ENCODE measurements around the gene SLC4A7.
"Not testable (repeated sequence)": the region's sequence is repeated elsewhere in the genome, so short reads cannot be mapped to it uniquely, and the experiment has no call there.

SLC4A7 gene

DNA sequence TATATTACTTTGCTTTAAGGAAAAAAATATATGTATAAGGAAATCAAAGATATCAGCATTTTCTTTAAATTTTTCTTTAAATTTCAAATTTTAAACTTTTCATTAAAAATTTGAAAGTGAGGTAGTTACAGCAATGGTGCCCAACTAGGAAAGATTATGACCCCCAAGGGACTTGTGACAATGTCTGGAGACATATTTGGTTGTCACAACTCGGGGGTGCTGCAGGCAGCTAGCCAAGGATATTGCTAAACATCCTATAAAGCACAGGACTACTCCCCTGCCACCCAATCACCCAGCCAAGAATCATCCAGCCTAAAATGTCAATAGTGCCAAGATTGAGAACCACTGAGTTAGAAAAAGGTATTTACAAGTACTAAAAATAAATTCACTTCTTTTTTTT is 57.3 kb downstream of the SLC4A7 start:
- DNase-seq: no peak

GRCh38 chr3:27425896-27426565 is 58.2 kb downstream of the SLC4A7 start:
- DNase-seq: no peak

DNA sequence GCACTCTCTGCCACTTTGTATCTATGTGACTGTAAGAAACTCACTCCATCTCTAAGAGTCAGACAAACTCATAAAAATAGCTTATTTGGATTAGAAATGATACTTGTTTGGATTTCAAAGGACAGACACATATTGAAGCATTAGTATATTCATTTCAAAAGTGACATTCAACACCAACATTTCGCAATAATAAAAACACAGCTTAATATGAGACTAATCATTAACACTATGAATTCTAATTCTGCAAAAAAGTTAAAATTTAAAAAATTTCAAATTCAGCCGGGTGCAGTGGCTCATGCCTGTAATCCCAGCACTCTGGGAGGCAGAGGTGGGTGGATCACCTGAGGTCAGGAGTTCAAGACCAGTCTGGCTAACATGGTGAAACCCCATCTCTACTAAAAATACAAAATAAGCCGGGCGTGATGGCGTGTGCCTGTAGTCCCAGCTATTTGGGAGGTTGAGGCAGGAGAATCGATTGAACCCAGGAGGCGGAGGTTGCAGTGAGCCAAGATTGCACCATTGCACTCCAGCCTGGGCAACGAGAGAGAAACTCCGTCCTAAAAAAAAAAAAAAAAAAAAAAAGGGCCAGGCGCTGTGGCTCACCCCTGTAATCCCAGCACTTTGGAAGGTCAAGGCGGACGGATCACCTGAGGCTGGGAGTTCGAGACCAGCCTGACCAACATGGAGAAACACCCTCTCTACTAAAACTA is 59.2 kb downstream of the SLC4A7 start:
- DNase-seq: not testable (repeated sequence)

DNA sequence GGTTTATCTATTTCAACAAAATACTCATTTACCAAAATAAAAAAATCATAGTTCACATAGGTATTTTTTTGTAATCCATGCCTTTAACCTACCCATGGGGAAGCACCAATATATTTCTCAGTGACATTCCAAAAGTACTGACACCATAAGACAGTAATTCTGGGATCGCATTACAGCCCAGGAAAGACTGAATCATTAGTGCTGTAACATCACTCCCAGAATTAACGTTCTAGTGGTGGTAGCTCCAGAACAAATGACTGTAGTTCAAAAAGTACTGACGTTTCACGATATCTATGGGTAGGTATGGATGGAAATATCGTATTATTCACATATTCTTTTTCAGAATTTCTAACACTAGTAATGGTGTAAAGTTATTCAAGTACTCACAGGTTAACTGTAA is 60.7 kb downstream of the SLC4A7 start:
- no peak for DNase-seq

DNA sequence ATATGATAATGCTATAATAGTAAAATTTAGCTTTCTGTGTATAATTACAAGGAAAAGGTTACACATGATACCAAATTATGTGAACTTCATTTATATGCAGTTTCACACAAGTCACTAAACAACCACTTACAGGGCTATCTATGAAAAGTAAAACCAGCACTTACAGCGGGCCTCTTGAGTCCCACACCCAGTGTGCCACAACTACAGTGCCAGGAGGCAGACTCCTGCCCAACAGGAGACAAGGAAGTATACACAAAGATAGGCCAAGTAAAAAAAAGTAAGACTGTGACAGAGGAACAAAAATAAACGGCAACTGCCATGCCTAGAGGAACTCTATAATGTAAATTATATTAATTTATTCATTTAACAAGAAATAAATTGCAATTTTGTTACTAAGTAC is 61.6 kb downstream of the SLC4A7 start:
- DNase-seq: no peak

- no peak for DNase-seq
Observed at GRCh38 chr3:27415202-27415601, 69.0 kb downstream of the SLC4A7 start.

GRCh38 chr3:27392950-27393679 is 91.1 kb downstream of the SLC4A7 start:
- no peak for DNase-seq

- not testable (repeated sequence) for DNase-seq
Observed at GRCh38 chr3:27392414-27392813, 91.8 kb downstream of the SLC4A7 start.

DNA sequence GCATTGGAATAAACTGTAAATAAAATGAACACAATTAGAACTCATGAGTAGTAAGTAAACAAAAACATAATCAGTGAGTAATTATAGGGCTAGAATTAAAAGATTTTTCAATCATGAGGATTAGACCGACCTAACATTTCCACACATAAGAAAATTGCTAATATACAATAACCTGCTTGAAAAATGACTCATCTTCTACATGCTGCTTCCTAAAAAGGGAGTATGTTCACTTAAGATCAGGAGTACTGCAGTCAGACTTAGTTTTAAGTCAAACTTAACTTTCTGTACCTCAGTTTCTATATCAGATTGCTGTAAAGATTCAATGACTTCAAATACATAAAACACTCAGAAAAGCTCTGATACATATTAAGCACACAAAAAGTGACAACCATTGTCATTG is 92.4 kb downstream of the SLC4A7 start:
- DNase-seq: no peak

GRCh38 chr3:27387625-27388024 is 96.6 kb downstream of the SLC4A7 start:
- no peak for DNase-seq

GRCh38 chr3:27385504-27385903 is 98.7 kb downstream of the SLC4A7 start:
- no peak for DNase-seq

DNA sequence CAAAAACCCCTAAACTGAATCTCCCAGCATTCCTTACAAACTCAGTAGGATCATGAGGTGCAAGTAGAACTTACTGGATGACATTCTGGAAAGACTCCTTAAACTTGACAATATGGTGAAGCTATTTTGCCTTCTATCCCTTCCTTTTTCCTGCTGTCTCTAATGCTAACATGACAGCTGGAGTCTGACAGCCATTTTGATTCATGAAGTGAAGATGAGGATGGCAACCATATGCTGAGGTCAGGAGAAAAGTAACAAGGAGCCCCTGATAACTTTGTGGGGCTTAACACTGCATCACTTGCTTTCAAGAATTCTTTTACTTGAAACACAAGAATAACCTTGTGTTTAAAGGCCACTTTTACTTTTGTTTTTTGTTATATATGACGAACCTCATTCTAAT is 100.0 kb downstream of the SLC4A7 start:
- no peak for DNase-seq

DNA sequence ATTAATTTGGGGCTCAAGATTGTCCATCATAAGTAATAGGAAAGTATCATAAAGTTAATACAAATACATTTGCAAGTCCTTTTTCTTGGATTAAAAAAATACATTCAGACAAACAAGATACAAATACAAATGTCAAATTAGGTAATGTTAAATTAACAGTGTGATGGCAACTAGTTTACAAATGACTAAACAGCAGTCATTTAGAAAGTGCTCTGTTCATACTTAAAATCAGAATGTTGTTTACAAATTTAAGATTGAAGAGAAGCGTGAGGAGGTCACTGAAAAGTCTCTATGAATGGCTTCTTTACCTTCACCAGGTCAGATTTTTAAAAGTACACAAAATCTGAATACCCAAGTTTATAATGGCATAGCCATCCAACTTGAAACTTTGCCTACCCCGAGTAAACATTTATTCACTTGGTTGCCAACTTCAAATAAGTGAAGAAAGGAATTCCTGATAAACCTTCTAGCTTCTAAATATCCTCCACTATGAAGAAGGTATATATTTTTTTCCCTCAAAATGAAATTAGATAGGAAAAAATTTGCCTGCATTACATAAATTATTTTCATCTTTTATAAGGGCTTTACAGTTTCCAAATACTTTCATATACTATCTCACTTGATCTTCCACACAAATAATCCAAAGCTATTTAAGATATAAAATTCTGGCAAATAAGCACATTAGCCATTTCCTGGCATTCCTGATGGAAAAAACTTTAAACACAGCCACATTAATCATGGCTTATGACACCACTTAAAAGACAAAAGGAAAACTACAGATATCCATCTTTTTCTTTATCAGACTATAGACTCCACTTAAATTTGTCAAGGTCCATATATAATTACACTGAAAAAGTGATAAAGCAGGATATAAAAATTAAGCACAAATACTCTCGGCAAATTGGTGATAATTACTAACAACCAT is 103.5 kb downstream of the SLC4A7 start:
- DNase-seq: no peak

DNA sequence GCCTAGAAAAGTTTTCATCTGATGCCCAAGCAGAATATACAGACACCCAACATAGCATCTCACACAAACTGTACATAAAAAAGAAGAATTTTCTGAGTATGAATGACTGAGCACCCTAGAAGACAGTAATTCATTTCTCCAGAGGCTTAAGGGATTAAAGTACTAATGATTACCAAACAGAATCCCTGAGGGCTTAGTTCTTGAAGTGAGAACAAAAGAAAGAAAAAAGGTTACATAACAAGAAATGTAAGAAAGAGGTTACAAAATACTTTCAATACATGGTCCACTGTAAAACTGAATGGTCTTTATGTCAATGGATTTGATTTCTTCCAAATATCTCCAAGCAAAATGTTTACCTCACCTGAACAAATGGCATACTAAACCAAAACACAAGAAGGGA is 105.9 kb downstream of the SLC4A7 start:
- no peak for DNase-seq

- DNase-seq: no peak
Observed at GRCh38 chr3:27376109-27376772, 107.9 kb downstream of the SLC4A7 start.

- peak; percentile 94 for DNase-seq
Observed at GRCh38 chr3:27368831-27369607, 115.2 kb downstream of the SLC4A7 start, which contains the start of gene NEK10. TSS of gene NEK10 (minus strand) at chr3:27369383. CDS start at chr3:27352882, 16,501 bp downstream.

DNA sequence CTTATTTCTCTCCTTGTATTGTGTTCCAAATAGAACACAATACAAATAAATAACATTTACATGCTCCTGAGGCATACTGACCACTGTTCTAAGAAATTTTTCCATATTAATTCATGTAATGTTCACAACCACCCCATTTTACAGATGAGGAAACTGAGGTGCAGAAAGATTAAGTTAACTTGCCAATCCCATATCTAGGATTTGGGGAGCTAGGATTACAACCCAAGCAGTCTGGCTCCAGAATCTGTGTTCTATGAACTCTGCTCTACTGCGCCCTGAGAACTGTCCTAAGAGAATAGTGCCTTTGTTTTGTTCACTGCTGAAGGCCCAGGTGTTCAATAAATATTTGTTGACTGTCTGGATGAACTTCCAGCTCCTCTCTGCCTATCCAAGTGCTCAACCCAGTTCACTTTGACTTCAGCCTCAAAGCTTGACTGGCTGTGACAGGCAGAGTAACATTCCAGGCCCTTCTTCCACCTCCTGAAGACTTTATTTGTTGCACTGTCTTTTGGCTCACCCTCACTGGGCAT is 118.1 kb downstream of the SLC4A7 start:
- no peak for DNase-seq

- DNase-seq: no peak
Observed at GRCh38 chr3:27360113-27361078, 123.8 kb downstream of the SLC4A7 start.

GRCh38 chr3:27358372-27358771 is 125.8 kb downstream of the SLC4A7 start:
- no peak for DNase-seq
